ENCODE measurements around the gene ZC3H18.

The ZC3H18 gene

DNA sequence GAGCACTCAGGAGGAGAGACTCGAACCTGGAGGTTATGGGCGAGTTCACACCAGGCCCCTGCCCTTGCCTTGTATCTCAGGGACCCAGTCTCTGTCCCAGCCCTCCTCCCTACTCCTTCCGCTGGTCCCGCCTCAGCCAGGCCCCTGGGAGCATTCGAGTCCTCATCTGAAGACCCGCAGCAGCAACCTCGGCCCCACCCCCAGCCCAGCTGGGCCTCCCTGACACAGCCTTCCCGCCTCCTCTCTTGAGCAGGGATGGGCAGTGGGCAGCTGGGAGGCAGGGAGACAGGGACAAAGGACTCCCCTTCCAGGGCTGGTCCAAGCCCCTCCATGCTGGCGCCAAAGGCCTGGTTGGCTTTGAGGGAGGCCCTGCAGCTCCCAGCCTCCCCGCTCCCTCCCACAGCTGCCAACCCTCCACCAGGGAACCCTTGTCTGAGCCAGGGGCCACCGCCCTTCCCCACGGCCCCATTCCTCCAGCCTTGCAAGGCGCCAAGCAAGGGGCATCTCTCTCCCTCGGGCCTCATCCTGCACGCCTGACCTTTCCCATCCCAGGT lies 15.4 kb upstream of the ZC3H18 start:
- no peaks in the 10 kb centered on the region for H4K20me1 ChIP-seq (ENCODE audit: insufficient read depth)
- no peaks in the 10 kb centered on the region for H3K36me3 ChIP-seq (ENCODE audit: insufficient read depth)
- no peak overlapping the region for H3K4me3 ChIP-seq (IDR thresholded peaks at IDR 0.05; ENCODE audit: insufficient read depth, low read depth, low read length)
- no peak overlapping the region for H2AFZ ChIP-seq (ENCODE audit: low read depth)
- H3K9ac ChIP-seq: no peak overlapping the region
- H3K79me2 ChIP-seq (ENCODE audit: insufficient read depth, low read depth): no peaks in the 10 kb centered on the region
- TF ChIP-seq, protein P1, sequence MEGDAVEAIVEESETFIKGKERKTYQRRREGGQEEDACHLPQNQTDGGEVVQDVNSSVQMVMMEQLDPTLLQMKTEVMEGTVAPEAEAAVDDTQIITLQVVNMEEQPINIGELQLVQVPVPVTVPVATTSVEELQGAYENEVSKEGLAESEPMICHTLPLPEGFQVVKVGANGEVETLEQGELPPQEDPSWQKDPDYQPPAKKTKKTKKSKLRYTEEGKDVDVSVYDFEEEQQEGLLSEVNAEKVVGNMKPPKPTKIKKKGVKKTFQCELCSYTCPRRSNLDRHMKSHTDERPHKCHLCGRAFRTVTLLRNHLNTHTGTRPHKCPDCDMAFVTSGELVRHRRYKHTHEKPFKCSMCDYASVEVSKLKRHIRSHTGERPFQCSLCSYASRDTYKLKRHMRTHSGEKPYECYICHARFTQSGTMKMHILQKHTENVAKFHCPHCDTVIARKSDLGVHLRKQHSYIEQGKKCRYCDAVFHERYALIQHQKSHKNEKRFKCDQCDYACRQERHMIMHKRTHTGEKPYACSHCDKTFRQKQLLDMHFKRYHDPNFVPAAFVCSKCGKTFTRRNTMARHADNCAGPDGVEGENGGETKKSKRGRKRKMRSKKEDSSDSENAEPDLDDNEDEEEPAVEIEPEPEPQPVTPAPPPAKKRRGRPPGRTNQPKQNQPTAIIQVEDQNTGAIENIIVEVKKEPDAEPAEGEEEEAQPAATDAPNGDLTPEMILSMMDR (conservative IDR thresholded peaks at IDR 0.05; ENCODE audit: low read depth, low read length): no peak
- H3K27ac ChIP-seq: no peak overlapping the region
- H3K4me2 ChIP-seq: no peak overlapping the region
- peaks cover 30% of the 10 kb centered on the region for H3K4me1 ChIP-seq (ENCODE audit: low read depth, poor library complexity, severe bottlenecking)
- H3K27me3 ChIP-seq (ENCODE audit: insufficient read depth, low read depth): peaks cover 16% of the 10 kb centered on the region; the same call in 1 of the 2 replicates

DNA sequence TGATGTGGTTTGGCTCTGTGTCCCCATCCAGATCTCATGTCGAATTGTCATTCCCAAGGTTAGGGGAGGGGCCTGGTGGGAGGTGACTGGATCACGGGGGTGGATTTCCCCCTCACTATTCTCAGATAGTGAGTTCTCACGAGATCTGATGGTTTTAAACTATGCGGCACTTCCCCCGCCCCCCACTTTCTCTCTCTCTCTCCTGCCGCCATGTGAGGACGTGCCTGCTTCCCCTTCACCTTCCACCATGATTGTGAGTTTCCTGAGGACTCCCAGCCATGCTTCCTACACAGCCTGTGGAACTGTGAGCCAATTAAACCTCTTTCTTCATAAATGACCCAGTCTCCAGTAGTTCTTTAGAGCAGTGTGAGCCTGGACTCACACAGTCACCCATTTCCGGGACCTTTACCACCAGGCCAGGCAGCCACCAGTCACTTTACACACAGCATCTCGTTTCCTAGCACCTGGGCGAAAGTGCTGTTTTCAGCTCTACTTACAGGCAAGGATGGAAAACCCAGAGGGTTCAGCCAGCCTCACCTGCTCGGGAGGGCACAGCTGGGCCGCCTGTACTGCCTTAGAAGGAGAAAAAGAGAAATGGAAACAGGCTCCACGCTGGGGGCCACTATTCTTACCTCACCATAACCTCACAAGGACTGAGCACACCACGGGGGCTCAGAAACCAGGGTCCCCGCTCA lies 13.8 kb upstream of the ZC3H18 start:
- Histone ChIP-seq H3K36me3 (ENCODE audit: insufficient read depth) (no peaks in the 10 kb centered on the region), H3K4me2 (no peak overlapping the region), H4K20me1 (ENCODE audit: insufficient read depth) (no peaks in the 10 kb centered on the region), H3K9ac (no peak overlapping the region), H3K79me2 (ENCODE audit: insufficient read depth, low read depth) (no peaks in the 10 kb centered on the region), H3K27ac (no peak overlapping the region), H2AFZ (ENCODE audit: low read depth) (no peak overlapping the region), H3K4me1 (ENCODE audit: low read depth, poor library complexity, severe bottlenecking) (peaks cover 30% of the 10 kb centered on the region), H3K4me3 (IDR thresholded peaks at IDR 0.05; ENCODE audit: insufficient read depth, low read depth, low read length) (no peak overlapping the region), H3K27me3 (ENCODE audit: insufficient read depth, low read depth) (peaks cover 15% of the 10 kb centered on the region; the same call in 1 of the 2 replicates)
- TF ChIP-seq, protein P1 (conservative IDR thresholded peaks at IDR 0.05; ENCODE audit: low read depth, low read length): no peak

DNA sequence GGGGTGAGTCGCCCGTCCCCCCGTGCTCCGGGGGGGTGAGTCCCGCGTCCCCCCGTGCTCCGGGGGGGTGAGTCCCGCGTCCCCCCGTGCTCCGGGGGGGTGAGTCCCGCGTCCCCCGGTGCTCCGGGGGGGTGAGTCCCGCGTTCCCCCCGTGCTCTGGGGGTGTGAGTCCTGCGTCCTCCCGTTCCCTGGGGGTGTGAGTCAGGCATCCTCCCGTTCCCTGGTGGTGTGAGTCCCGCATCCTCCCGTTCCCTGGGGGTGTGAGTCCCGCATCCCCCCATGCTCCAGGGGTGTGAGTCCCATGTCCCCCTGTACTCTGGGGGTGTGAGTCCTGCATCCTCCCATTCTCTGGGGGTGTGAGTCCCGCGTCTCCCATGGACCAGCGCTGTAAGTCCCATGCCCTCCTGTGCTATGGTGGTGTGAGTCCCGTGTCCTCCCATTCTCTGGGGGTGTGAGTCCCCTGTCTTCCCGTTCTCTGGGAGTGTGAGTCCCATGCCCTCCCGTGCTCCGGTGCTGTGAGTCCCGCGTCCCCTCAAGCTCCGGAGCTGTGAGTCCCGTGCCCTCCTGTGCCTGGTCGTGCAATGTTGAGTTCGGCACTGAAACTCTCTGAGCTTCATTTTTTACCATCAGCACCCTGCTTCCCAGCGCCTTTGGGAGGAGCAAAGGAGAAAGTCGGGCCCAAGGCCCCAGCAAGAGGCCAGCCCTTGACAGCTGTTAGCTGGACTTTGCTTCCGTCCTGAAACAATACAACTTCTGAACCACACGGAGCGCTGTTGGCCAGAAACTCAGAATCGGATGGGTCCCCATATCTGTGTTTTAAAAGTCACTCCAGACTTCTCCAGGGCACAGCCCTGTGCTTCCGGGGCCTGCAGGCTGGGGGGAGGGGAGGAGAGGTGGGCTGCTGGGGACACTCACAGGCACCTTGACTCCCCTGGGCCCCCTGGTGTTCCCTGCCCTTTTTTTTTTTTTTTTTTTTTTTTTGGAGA lies 11.5 kb upstream of the ZC3H18 start:
- H3K4me2 ChIP-seq: no peak overlapping the region
- no peak overlapping the region for H3K9ac ChIP-seq
- TF ChIP-seq, protein P1 (conservative IDR thresholded peaks at IDR 0.05; ENCODE audit: low read depth, low read length): 0 out of 2 replicates have a peak, but pooled peaks have one; percentile 27
- no peaks in the 10 kb centered on the region for H3K79me2 ChIP-seq (ENCODE audit: insufficient read depth, low read depth)
- H3K27ac ChIP-seq: no peak overlapping the region
- no peaks in the 10 kb centered on the region for H4K20me1 ChIP-seq (ENCODE audit: insufficient read depth)
- H3K27me3 ChIP-seq (ENCODE audit: insufficient read depth, low read depth): peaks cover 31% of the 10 kb centered on the region
- H3K36me3 ChIP-seq (ENCODE audit: insufficient read depth): no peaks in the 10 kb centered on the region
- peaks cover 12% of the 10 kb centered on the region for H3K4me1 ChIP-seq (ENCODE audit: low read depth, poor library complexity, severe bottlenecking)
- H2AFZ ChIP-seq (ENCODE audit: low read depth): no peak overlapping the region
- no peak overlapping the region for H3K4me3 ChIP-seq (IDR thresholded peaks at IDR 0.05; ENCODE audit: insufficient read depth, low read depth, low read length)

DNA sequence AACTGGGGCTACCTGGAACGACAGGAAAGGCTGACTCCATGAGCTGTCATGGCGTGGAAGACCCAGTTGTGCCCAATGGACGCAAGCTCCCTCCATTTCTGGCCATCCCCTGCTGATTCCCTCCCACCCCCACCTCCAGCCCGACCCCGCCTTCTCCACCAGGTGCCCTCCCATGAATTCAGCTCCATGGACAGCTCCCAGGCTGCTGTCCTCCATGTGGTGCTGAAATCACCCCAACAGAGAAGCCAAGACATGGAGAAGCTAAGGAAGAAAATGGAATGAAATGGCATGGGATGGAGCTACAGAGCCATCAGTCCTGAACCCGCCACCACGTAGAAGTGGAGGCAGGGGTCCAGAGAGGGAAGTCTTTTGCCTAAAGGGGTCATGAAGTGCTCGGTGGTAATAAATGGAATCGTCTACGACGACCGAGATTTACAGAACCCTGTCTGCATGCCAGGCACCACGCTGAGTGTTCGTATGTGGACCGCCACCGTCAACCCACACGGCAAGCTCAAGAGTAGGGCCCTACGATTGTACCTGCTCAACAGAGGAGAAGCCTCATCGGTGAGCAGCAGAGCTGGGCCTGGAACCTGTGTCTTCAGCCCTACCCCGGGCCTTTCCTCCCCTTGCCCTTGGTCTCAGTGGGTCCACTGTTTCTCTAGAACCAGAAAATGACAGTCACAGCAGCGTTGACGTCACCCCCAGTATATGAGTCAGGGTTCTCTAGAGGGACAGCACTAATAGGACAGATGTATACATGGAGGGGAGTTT lies 9.3 kb upstream of the ZC3H18 start:
- no peak overlapping the region for H3K4me2 ChIP-seq
- H3K4me1 ChIP-seq (ENCODE audit: low read depth, poor library complexity, severe bottlenecking): peaks cover 5% of the 10 kb centered on the region
- no peak overlapping the region for H3K4me3 ChIP-seq (IDR thresholded peaks at IDR 0.05; ENCODE audit: insufficient read depth, low read depth, low read length)
- no peaks in the 10 kb centered on the region for H3K36me3 ChIP-seq (ENCODE audit: insufficient read depth)
- no peak overlapping the region for H2AFZ ChIP-seq (ENCODE audit: low read depth)
- H3K27ac ChIP-seq: no peak overlapping the region
- H3K9ac ChIP-seq: no peak overlapping the region
- TF ChIP-seq, protein P1 (conservative IDR thresholded peaks at IDR 0.05; ENCODE audit: low read depth, low read length): no peak
- H3K27me3 ChIP-seq (ENCODE audit: insufficient read depth, low read depth): peaks cover 47% of the 10 kb centered on the region
- H4K20me1 ChIP-seq (ENCODE audit: insufficient read depth): no peaks in the 10 kb centered on the region
- no peaks in the 10 kb centered on the region for H3K79me2 ChIP-seq (ENCODE audit: insufficient read depth, low read depth)

Measured in KMS-11 (cell line).